Heart left ventricle (tissue), 13 donors: ENCODE data around the gene CARD14.

Experiments
- POLR2A ChIP-seq, 2 donors: fragments of 450-650 bp; IDR thresholded peaks; one replicate each; pipeline ENCODE4 v1.6.1; 2017; ENCODE audit warnings: antibody characterized with exemption in 2 of 2, mild to moderate bottlenecking in 2 of 2, moderate library complexity in 2 of 2
- TF ChIP-seq, protein P1 (sequence below), 12 donors: fragments of 200-600 bp; sonication (generic) in 4 of 12; IDR thresholded peaks; one replicate each; pipeline versions ENCODE4 v1.5.0 to v1.8.0; 2018 to 2022; ENCODE audit warnings: antibody characterized with exemption in 12 of 12, mild to moderate bottlenecking in 5 of 12
- donor health status: ischemic (EF 13 %, LVEDD 7.1; RV severe dilation, severe dysfunction).
- donor health status: DM: no; HTN: yes; CAD: no.
- donor health status: DM: no; HTN: no; CAD: no.
- donor health status: ischemic (EF 25% LVEDD 6.9; RV normal size, moderate dysfunction).
- donor health status: ischemic (EF 25% LVEDD 5.7; RV mildly dilated, moderate dysfunction).
- donor health status: ischemic (EF 35%, LVEDD 5.7; RV mildly dilated, moderate dysfunction).
- donor health status: nonischemic (EF 11% LVEDD 7.7; RV severe dilation, severe dysfunction).
- donor health status: DM: yes; HTN: yes; CAD: no.
- donor health status: PGD.
- donor health status: ischemic (EF 29% LVEDD 5.4; RV normal size, mild dysfunction).
- donor health status: nonischemic (EF 23%, LVEDD 6.1; RV moderate dilation, normal function).

GRCh38 chr17:80245566-80246265, 75.9 kb downstream of the CARD14 start:
- TF ChIP-seq, protein P1, sequence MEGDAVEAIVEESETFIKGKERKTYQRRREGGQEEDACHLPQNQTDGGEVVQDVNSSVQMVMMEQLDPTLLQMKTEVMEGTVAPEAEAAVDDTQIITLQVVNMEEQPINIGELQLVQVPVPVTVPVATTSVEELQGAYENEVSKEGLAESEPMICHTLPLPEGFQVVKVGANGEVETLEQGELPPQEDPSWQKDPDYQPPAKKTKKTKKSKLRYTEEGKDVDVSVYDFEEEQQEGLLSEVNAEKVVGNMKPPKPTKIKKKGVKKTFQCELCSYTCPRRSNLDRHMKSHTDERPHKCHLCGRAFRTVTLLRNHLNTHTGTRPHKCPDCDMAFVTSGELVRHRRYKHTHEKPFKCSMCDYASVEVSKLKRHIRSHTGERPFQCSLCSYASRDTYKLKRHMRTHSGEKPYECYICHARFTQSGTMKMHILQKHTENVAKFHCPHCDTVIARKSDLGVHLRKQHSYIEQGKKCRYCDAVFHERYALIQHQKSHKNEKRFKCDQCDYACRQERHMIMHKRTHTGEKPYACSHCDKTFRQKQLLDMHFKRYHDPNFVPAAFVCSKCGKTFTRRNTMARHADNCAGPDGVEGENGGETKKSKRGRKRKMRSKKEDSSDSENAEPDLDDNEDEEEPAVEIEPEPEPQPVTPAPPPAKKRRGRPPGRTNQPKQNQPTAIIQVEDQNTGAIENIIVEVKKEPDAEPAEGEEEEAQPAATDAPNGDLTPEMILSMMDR (IDR thresholded peaks at IDR 0.05): no peak
- TF ChIP-seq POLR2A (IDR thresholded peaks at IDR 0.05): no peak
